ENCODE data around the gene PGRMC1.

GRCh38 chrX:119230850-119231249 is 5.2 kb upstream of the PGRMC1 start:
- TF ChIP-seq CTCF (IDR thresholded peaks at IDR 0.05; ENCODE audit: poor library complexity) (no peak), EZH2phosphoT487 (IDR thresholded peaks at IDR 0.05; ENCODE audit: low read depth, severe bottlenecking, unreplicated experiment) (no peak), EZH2 (IDR thresholded peaks at IDR 0.05; ENCODE audit: borderline replicate concordance) (no peak)

Data from hepatocyte (in vitro differentiated cells).